ENCODE results near the gene CEACAM19. TPM values are rescaled to one million over a fixed set of nuclear protein-coding genes. Genes with fewer than 3 reads are reported as not detected.
A peak's percentile ranks its signal among the peaks of the same experiment; 100 is the strongest.

The CEACAM19 gene
- total and polyA plus RNA-seq, 2 of the 8 experiments (the other 6 are each of a cell fraction or from before 2014, with no cell fraction given) = 3.1 to 3.4 TPM

DNA sequence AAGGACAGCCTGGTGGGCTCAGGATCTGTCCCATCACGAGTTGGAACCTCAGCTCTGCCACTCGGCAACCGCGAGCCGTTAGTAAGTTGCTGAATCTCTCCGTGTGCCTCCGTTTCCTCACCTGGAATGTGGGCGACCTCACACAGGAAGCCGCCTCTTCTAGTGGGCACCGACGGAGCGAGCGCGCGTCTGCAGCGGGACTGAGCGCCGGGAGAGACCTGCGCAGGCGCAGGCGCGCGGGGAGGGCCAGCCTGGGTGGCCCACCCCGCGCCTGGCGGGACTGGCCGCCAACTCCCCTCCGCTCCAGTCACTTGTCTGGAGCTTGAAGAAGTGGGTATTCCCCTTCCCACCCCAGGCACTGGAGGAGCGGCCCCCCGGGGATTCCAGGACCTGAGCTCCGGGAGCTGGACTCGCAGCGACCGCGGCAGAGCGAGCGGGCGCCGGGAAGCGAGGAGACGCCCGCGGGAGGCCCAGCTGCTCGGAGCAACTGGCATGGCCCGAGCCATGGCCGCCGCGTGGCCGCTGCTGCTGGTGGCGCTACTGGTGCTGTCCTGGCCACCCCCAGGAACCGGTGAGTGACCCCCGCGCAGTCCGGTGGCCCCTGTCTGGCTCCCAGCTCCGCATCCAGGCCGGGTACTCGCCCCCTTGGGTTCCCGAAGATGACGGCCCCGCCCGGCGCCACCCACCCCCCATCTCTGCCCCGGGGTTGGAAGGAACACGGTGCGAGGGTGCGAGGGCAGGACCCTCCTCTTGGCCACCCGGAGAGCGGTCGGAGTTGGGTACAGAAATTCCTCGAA is 27.5 kb upstream of the CEACAM19 start, which contains the start of gene PVR:
TSS of gene PVR (plus strand) at position 306 of the 797 bp plus-strand sequence. CDS start at position 493, 187 bp downstream.
- Histone ChIP-seq H3K23me2 (ENCODE audit: low read depth, low read length) (peaks cover 3% of the 10 kb centered on the region; the same call in 1 of the 2 replicates), H2BK20ac (ENCODE audit: low read length) (no peak within 1 kb of the TSS), H3K18ac (ENCODE audit: extremely low read depth, low read length) (peak within 1 kb of the TSS; percentile 88), H4K8ac (ENCODE audit: extremely low read depth, insufficient read depth, low read length) (peak within 1 kb of the TSS; percentile 86), H2AFZ (ENCODE audit: low read length) (peak within 1 kb of the TSS; percentile 93), H3K27ac (ENCODE audit: low read depth, low read length) (no peak within 1 kb of the TSS; the same call in 1 of the 2 replicates), H2AK5ac (ENCODE audit: low read depth, low read length) (no peak within 1 kb of the TSS), H3K4me1 (replicated peaks in 1 of 4; ENCODE audit: control insufficient read depth in 3 of 4, insufficient read depth in 4 of 4, low read length in 3 of 4) (peaks cover 0 to 2% (median under 1%) of the 10 kb centered on the region in 4 experiments; a peak in 2 of 7 replicates), H3K27me3 (replicated peaks in 1 of 4; ENCODE audit: control insufficient read depth in 3 of 4, extremely low read depth in 1 of 4, insufficient read depth in 3 of 4, low read length in 3 of 4) (peaks cover 0 to 8% (median 6%) of the 10 kb centered on the region in 4 experiments; a peak in 6 of 7 replicates), H3K4ac (replicated peaks; ENCODE audit: insufficient read length, low read depth, low read length) (no peak within 1 kb of the TSS), H2BK12ac (ENCODE audit: low read depth, low read length) (peak within 1 kb of the TSS; percentile 90; the same call in 1 of the 2 replicates), H4K5ac (ENCODE audit: insufficient read length, low read depth, low read length) (peak within 1 kb of the TSS; percentile 80), H2BK120ac (replicated peaks; ENCODE audit: low read depth, low read length) (peak within 1 kb of the TSS; percentile 83), H2BK15ac (ENCODE audit: low read length) (peak within 1 kb of the TSS; percentile 98; the same call in 1 of the 2 replicates), H3K36me3 (ENCODE audit: control insufficient read depth in 2 of 4, insufficient read depth in 4 of 4, low read length in 3 of 4) (peaks cover 0 to 12% (median 5%) of the 10 kb centered on the region in 4 experiments; a peak in 5 of 8 replicates), H3K4me2 (ENCODE audit: insufficient read depth in 1 of 2, low read depth in 2 of 2, low read length in 2 of 2) (peak within 1 kb of the TSS; percentile 79 to 95), H3K23ac (ENCODE audit: insufficient read length) (no peak within 1 kb of the TSS), H3K14ac (ENCODE audit: insufficient read length) (no peak within 1 kb of the TSS), H3K79me2 (ENCODE audit: control insufficient read depth in 1 of 2, insufficient read depth in 2 of 2, low read length in 2 of 2) (peaks cover 0 to 3% of the 10 kb centered on the region in 2 experiments; a peak in 2 of 4 replicates), H3K9me3 (ENCODE audit: insufficient read depth in 2 of 2, low read depth in 1 of 2, low read length in 1 of 2) (no peaks in the 10 kb centered on the region), H3K56ac (replicated peaks; ENCODE audit: insufficient read length, low read depth, low read length) (no peak within 1 kb of the TSS), H3K4me3 (ENCODE audit: extremely low read depth in 1 of 4, insufficient read depth in 2 of 4, low read depth in 3 of 4, low read length in 4 of 4) (peak within 1 kb of the TSS; percentile 54 to 99 (median 74)), H4K20me1 (replicated peaks in 1 of 2; ENCODE audit: control insufficient read depth in 1 of 2, insufficient read depth in 2 of 2, low read length in 2 of 2) (peaks cover 2 to 5% of the 10 kb centered on the region in 2 experiments), H4K91ac (replicated peaks; ENCODE audit: insufficient read length, low read length) (peak within 1 kb of the TSS; percentile 61), H3K9ac (replicated peaks in 1 of 4; ENCODE audit: extremely low read depth in 1 of 4, low read depth in 3 of 4, low read length in 3 of 4) (peak within 1 kb of the TSS; percentile 3 to 73 (median 66); a peak in 6 of 7 replicates), H3K79me1 (ENCODE audit: low read depth, low read length) (no peaks in the 10 kb centered on the region; the same call in none of the 2 replicates), H2BK5ac (ENCODE audit: low read depth, low read length) (peak within 1 kb of the TSS; percentile 6; the same call in 1 of the 2 replicates)
- WGBS, 2 experiments (ENCODE audit: extremely low coverage in 1 of 2, insufficient coverage in 1 of 2, insufficient read length in 1 of 2, insufficient replicate concordance in 2 of 2, low coverage in 1 of 2, low lambda C conversion rate in 2 of 2, missing lambda C conversion rate in 1 of 2) = 2% methylated on average over 47 of the region's 70 CpGs; no CpG with 5 or more reads in 1 of the 2 experiments
- FAIRE-seq = no peak
- ChIA-PET CTCF (ENCODE audit: partially characterized antibody) (interaction anchor here (0.7 to 2.5 kb wide), 12 partner anchors 8 to 205 kb away, joined by 3 to 16 read pairs (median 4); no protein-coding TSS in a partner anchor), POLR2A (ENCODE audit: partially characterized antibody) (interaction anchor here (0.5 to 2.3 kb wide), 6 partner anchors 9 to 149 kb away, joined by 3 to 6 read pairs (median 4); no protein-coding TSS in a partner anchor)
- peak; percentile 29 to 77 for DNase-seq (ENCODE audit: low read depth in 1 of 2, low spot score in 2 of 2)
- TF ChIP-seq KDM4A (IDR thresholded peaks at IDR 0.05; ENCODE audit: low read depth, low read length, severe bottlenecking) = peak; percentile 97
- peak; percentile 83 for TF ChIP-seq NRF1 (IDR thresholded peaks at IDR 0.05; ENCODE audit: low read depth, low read length)
- peak; percentile 65; the same call in 1 of the 2 replicates for TF ChIP-seq RBBP5 (IDR thresholded peaks at IDR 0.05; ENCODE audit: borderline replicate concordance, low read depth, low read length)
- TF ChIP-seq TCF12 (IDR thresholded peaks at IDR 0.05; ENCODE audit: low read depth, low read length) = 0 out of 2 replicates have a peak, but pooled peaks have one; percentile 21
- TF ChIP-seq HDAC2 (IDR thresholded peaks at IDR 0.05; ENCODE audit: borderline replicate concordance in 1 of 2, low read depth in 2 of 2, low read length in 2 of 2) = 0 out of 4 replicates have a peak, but pooled peaks of 1 of the 2 experiments have one; percentile 27
- no peak for TF ChIP-seq BCL11A (IDR thresholded peaks at IDR 0.05; ENCODE audit: low read depth in 2 of 2, low read length in 2 of 2)
- TF ChIP-seq TEAD4 (IDR thresholded peaks at IDR 0.05; ENCODE audit: low read depth, low read length) = peak; percentile 56; the same call in 1 of the 2 replicates
- peak; percentile 22; the same call in 1 of the 2 replicates for TF ChIP-seq SUZ12 (IDR thresholded peaks at IDR 0.05; ENCODE audit: low read length)
- no peak for TF ChIP-seq ATF3 (IDR thresholded peaks at IDR 0.05; ENCODE audit: insufficient read depth, low read depth, low read length)
